GM12878 (cell line): ENCODE results near the gene LST1. TPM values are rescaled to one million over a fixed set of nuclear protein-coding genes. Genes with fewer than 3 reads are reported as not detected.

Source experiments
- BCL11A ChIP-seq: IDR thresholded peaks from 2 replicates; pipeline ENCODE4 v1.6.1; 2011; ENCODE audit warnings: low read depth, low read length
- BCLAF1 ChIP-seq: fragments of 450-650 bp; IDR thresholded peaks from 2 replicates; pipeline ENCODE4 v1.6.1; 2017; ENCODE audit warnings: antibody characterized with exemption, mild to moderate bottlenecking, moderate library complexity
- BHLHE40 ChIP-seq, 2 experiments: fragments of 450-650 bp in 1 of 2; IDR thresholded peaks; 2 replicates each; pipeline ENCODE4 v1.6.1; 2011 to 2017; ENCODE audit warnings: low read depth in 2 of 2, borderline replicate concordance in 1 of 2, improper control_type of control experiment in 1 of 2, low read length in 1 of 2, mild to moderate bottlenecking in 1 of 2
- CBFB ChIP-seq: IDR thresholded peaks from 2 replicates; pipeline ENCODE4 v1.6.1; 2016; ENCODE audit warnings: antibody characterized with exemption, low read depth
- CBX5 ChIP-seq: sonication (generic); IDR thresholded peaks from 2 replicates; pipeline ENCODE4 v1.6.1; 2016; ENCODE audit warnings: low read depth, moderate library complexity, mild to moderate bottlenecking, inconsistent platforms
- EP300 ChIP-seq, 2 experiments: fragments of 150-350 bp in 1 of 2; IDR thresholded peaks; 2 replicates each; pipeline ENCODE4 v1.6.1; 2011 to 2012; ENCODE audit warnings: low read depth in 2 of 2, low read length in 2 of 2, borderline replicate concordance in 1 of 2, improper control_type of control experiment in 1 of 2, inconsistent platforms in 1 of 2; ENCODE audit not compliant: control insufficient read depth in 1 of 2
- FOS ChIP-seq: IDR thresholded peaks from 3 replicates; pipeline ENCODE4 v1.6.1; 2011; ENCODE audit warnings: borderline replicate concordance; ENCODE audit not compliant: insufficient read length; ENCODE audit errors: extremely low read depth
- FOXM1 ChIP-seq: IDR thresholded peaks from 2 replicates; pipeline ENCODE4 v1.6.1; 2012; ENCODE audit warnings: low read depth, mild to moderate bottlenecking, inconsistent platforms, low read length, moderate library complexity
- HDAC2 ChIP-seq: fragments of 200-600 bp; sonication (generic); IDR thresholded peaks from 2 replicates; pipeline ENCODE4 v1.6.1; 2017
- MTA2 ChIP-seq: fragments of 450-650 bp; IDR thresholded peaks from 2 replicates; pipeline ENCODE4 v1.6.1; 2016; ENCODE audit warnings: low read depth, mild to moderate bottlenecking, moderate library complexity
- MYC ChIP-seq: IDR thresholded peaks from 2 replicates; pipeline ENCODE4 v1.6.1; 2011; ENCODE audit warnings: mild to moderate bottlenecking, low read length, moderate library complexity, inconsistent platforms; ENCODE audit not compliant: insufficient read depth, insufficient replicate concordance, insufficient read length, severe bottlenecking
- NR2F1 ChIP-seq: fragments of 450-650 bp; conservative IDR thresholded peaks from 2 replicates; pipeline ENCODE4 v1.6.1; 2017; ENCODE audit warnings: mild to moderate bottlenecking
- POLR2AphosphoS5 ChIP-seq: IDR thresholded peaks from 2 replicates; pipeline ENCODE4 v1.6.1; 2011; ENCODE audit warnings: mild to moderate bottlenecking, low read length, inconsistent platforms
- RB1 ChIP-seq: fragments of 450-650 bp; formaldehyde crosslinking; IDR thresholded peaks from 2 replicates; pipeline ENCODE4 v1.6.1; 2017; ENCODE audit warnings: mild to moderate bottlenecking, borderline replicate concordance
- RBBP5 ChIP-seq: fragments of 200-600 bp; sonication (generic); conservative IDR thresholded peaks from 2 replicates; pipeline ENCODE4 v1.6.1; 2016
- RFX5 ChIP-seq: IDR thresholded peaks from 2 replicates; pipeline ENCODE4 v1.6.1; 2011; ENCODE audit warnings: low read depth, low read length, improper control_type of control experiment
- SP1 ChIP-seq: IDR thresholded peaks from one replicate; pipeline ENCODE4 v1.6.1; 2011; ENCODE audit warnings: low read depth, low read length
- TCF3 ChIP-seq: IDR thresholded peaks from 2 replicates; pipeline ENCODE4 v1.6.1; 2012; ENCODE audit warnings: low read depth, mild to moderate bottlenecking, low read length, borderline replicate concordance; ENCODE audit not compliant: insufficient read depth
- ZNF384 ChIP-seq: IDR thresholded peaks from 2 replicates; pipeline ENCODE4 v1.6.1; 2012; ENCODE audit warnings: low read depth, mild to moderate bottlenecking, low read length, improper control_type of control experiment, borderline replicate concordance
- polyA plus RNA-seq, 11 experiments: library from polyadenylated mRNA; depleted of rRNA in 4 of 11; unstranded in 6 of 11; stranded (reverse) in 5 of 11; fragments of >200 nt; fragmentation: Nextera tagmentation in 4 of 11; fragmentation: Illumina TruSeq in 1 of 11; extraction: Ambion mirVana in 4 of 11; extraction: Trizol in 1 of 11; gene quantifications; 1 replicate in 1 of 11; 2 replicates in 10 of 11; pipeline versions ENCODE4 v1.2.1 to v1.2.3, GENCODE V29; 2011 to 2016; ENCODE audit warnings: inconsistent platforms in 2 of 11, missing spikeins in 2 of 11, low read depth in 1 of 11
- total RNA-seq, 4 experiments: library from RNA; depleted of rRNA in 3 of 4; stranded (reverse); fragments of >200 nt in 3 of 4; fragmentation: Illumina TruSeq in 1 of 4; extraction: Trizol in 1 of 4; gene quantifications; 2 replicates each; pipeline versions ENCODE4 v1.2.1 to v1.2.3, GENCODE V29; 2013 to 2021
- TF ChIP-seq, protein P1 (sequence below): fragments of 450-650 bp; formaldehyde crosslinking; IDR thresholded peaks from 2 replicates; pipeline ENCODE4 v1.4.0; 2020; ENCODE audit warnings: mild to moderate bottlenecking, moderate library complexity
- TF ChIP-seq, protein P2 (sequence below): IDR thresholded peaks from 2 replicates; pipeline ENCODE4 v1.6.1; 2011; ENCODE audit warnings: low read depth, low read length, improper control_type of control experiment, borderline replicate concordance

The LST1 gene
- total and polyA plus RNA-seq, 10 of the 15 experiments (the other 5 are each of a cell fraction or from before 2014, with no cell fraction given) = 4.1 to 35.5 (median 16.4) TPM

- TF ChIP-seq FOS (no peak), SP1 (peak; percentile 56), BCLAF1 (no peak), RB1 (no peak), BCL11A (no peak), TCF3 (no peak), MTA2 (no peak), BHLHE40 (IDR thresholded peaks at IDR 0.05; ENCODE audit: borderline replicate concordance in 1 of 2, low read depth in 2 of 2, low read length in 1 of 2) (peak in 1 of 2 experiments; percentile 9; a peak in 1 of 4 replicates), POLR2AphosphoS5 (no peak), EP300 (IDR thresholded peaks at IDR 0.05; ENCODE audit: borderline replicate concordance in 1 of 2, control insufficient read depth in 1 of 2, low read depth in 2 of 2, low read length in 2 of 2) (peak in 1 of 2 experiments; percentile 16; a peak in 1 of 4 replicates), HDAC2 (no peak), MYC (no peak), RFX5 (no peak), NR2F1 (peak; percentile 87), ZNF384 (peak; percentile 16; the same call in 1 of the 2 replicates), FOXM1 (no peak), CBFB (0 out of 2 replicates have a peak, but pooled peaks have one; percentile 36), CBX5 (no peak), RBBP5 (no peak)
- TF ChIP-seq, protein P1, sequence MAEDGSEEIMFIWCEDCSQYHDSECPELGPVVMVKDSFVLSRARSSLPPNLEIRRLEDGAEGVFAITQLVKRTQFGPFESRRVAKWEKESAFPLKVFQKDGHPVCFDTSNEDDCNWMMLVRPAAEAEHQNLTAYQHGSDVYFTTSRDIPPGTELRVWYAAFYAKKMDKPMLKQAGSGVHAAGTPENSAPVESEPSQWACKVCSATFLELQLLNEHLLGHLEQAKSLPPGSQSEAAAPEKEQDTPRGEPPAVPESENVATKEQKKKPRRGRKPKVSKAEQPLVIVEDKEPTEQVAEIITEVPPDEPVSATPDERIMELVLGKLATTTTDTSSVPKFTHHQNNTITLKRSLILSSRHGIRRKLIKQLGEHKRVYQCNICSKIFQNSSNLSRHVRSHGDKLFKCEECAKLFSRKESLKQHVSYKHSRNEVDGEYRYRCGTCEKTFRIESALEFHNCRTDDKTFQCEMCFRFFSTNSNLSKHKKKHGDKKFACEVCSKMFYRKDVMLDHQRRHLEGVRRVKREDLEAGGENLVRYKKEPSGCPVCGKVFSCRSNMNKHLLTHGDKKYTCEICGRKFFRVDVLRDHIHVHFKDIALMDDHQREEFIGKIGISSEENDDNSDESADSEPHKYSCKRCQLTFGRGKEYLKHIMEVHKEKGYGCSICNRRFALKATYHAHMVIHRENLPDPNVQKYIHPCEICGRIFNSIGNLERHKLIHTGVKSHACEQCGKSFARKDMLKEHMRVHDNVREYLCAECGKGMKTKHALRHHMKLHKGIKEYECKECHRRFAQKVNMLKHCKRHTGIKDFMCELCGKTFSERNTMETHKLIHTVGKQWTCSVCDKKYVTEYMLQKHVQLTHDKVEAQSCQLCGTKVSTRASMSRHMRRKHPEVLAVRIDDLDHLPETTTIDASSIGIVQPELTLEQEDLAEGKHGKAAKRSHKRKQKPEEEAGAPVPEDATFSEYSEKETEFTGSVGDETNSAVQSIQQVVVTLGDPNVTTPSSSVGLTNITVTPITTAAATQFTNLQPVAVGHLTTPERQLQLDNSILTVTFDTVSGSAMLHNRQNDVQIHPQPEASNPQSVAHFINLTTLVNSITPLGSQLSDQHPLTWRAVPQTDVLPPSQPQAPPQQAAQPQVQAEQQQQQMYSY (CRISPR knock-in tag) = no peak
- TF ChIP-seq, protein P2, sequence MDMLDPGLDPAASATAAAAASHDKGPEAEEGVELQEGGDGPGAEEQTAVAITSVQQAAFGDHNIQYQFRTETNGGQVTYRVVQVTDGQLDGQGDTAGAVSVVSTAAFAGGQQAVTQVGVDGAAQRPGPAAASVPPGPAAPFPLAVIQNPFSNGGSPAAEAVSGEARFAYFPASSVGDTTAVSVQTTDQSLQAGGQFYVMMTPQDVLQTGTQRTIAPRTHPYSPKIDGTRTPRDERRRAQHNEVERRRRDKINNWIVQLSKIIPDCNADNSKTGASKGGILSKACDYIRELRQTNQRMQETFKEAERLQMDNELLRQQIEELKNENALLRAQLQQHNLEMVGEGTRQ = no peak
Measured at GRCh38 chr6:31567531-31568370, 18.3 kb upstream of the LST1 start (continued).
